NCI-H146 (cell line): ENCODE results near the gene DLK2.
"Not testable (repeated sequence)": the region's sequence is repeated elsewhere in the genome, so short reads cannot be mapped to it uniquely, and the experiment has no call there.

Source experiments
- DNase-seq: peaks from one replicate; lab custom pipeline; 2025; lab: John Stamatoyannopoulos, UW

Gene DLK2

GRCh38 chr6:43426928-43427405 is 28.4 kb downstream of the DLK2 start:
- DNase-seq, result no peak

- DNase-seq, result not testable (repeated sequence)
Observed at GRCh38 chr6:43425083-43425482, 30.3 kb downstream of the DLK2 start.

- no peak for DNase-seq
Observed at GRCh38 chr6:43421831-43422230, 33.5 kb downstream of the DLK2 start.

GRCh38 chr6:43420012-43420709 is 35.2 kb downstream of the DLK2 start:
- no peak for DNase-seq

GRCh38 chr6:43416935-43417334 is 38.4 kb downstream of the DLK2 start:
- no peak for DNase-seq

GRCh38 chr6:43415275-43415674 is 40.1 kb downstream of the DLK2 start:
- not testable (repeated sequence) for DNase-seq

- DNase-seq, result no peak
Observed at GRCh38 chr6:43413002-43413401, 42.3 kb downstream of the DLK2 start.

- DNase-seq, result no peak
Observed at GRCh38 chr6:43412541-43412940, 42.8 kb downstream of the DLK2 start.

GRCh38 chr6:43410776-43411175 is 44.6 kb downstream of the DLK2 start:
- not testable (repeated sequence) for DNase-seq

GRCh38 chr6:43408259-43408658 is 47.1 kb downstream of the DLK2 start:
- DNase-seq, result no peak

GRCh38 chr6:43407296-43407695 is 48.1 kb downstream of the DLK2 start:
- DNase-seq, result no peak

GRCh38 chr6:43405354-43405753 is 50.0 kb downstream of the DLK2 start:
- no peak for DNase-seq

- DNase-seq, result no peak
Observed at GRCh38 chr6:43402820-43403219, 52.5 kb downstream of the DLK2 start.

GRCh38 chr6:43401730-43402129 is 53.6 kb downstream of the DLK2 start:
- no peak for DNase-seq
